Stomach (tissue), 9 donors: ENCODE measurements around the gene RASGRP4. TPM values are rescaled to one million over a fixed set of nuclear protein-coding genes. Genes with fewer than 3 reads are reported as not detected.
"Not testable (repeated sequence)": the region's sequence is repeated elsewhere in the genome, so short reads cannot be mapped to it uniquely, and the experiment has no call there.

Experiments used
- DNase-seq, 2 donors: peaks; one replicate each; pipeline versions ENCODE4 v3.0.0 to v3.0.0-alpha.2; 2013 to 2019
- H3K27ac ChIP-seq, 5 donors: fragments of 200-600 bp in 4 of 5; sonication (generic) in 4 of 5; one replicate each; pipeline ENCODE4 v1.5.1; 2013 to 2019; ENCODE audit warnings: mild to moderate bottlenecking in 1 of 5, moderate library complexity in 1 of 5
- H3K27me3 ChIP-seq, 3 donors: fragments of 200-600 bp; sonication (generic); one replicate each; pipeline ENCODE4 v1.5.1; 2017 to 2019; ENCODE audit warnings: mixed run types in 1 of 3
- H3K36me3 ChIP-seq, 4 donors: fragments of 200-600 bp; sonication (generic); 1 replicate in 3 of 4; 2 replicates in 1 of 4; pipeline ENCODE4 v1.5.1; 2016 to 2019
- H3K4me1 ChIP-seq, 4 donors: fragments of 200-600 bp; sonication (generic); one replicate each; pipeline ENCODE4 v1.5.1; 2016 to 2019
- H3K4me3 ChIP-seq, 4 donors: fragments of 200-600 bp; sonication (generic) in 3 of 4; one replicate each; pipeline ENCODE4 v1.5.1; 2016 to 2019; ENCODE audit warnings: mild to moderate bottlenecking in 1 of 4
- H3K9me3 ChIP-seq, 4 donors: fragments of 200-600 bp; sonication (generic); one replicate each; pipeline ENCODE4 v1.5.1; 2016 to 2019
- CTCF ChIP-seq, 7 experiments: fragments of 450-650 bp in 4 of 7; fragments of 200-600 bp in 3 of 7; sonication (generic) in 3 of 7; IDR thresholded peaks; one replicate each; pipeline ENCODE4 v1.5.1; 2016 to 2019; ENCODE audit warnings: antibody characterized with exemption in 7 of 7, control low read depth in 2 of 7, mild to moderate bottlenecking in 1 of 7
- EP300 ChIP-seq: sonication (generic); formaldehyde crosslinking; IDR thresholded peaks from one replicate; pipeline ENCODE4 v1.6.1; 2017; ENCODE audit warnings: antibody characterized with exemption
- POLR2A ChIP-seq, 4 donors: fragments of 450-650 bp; IDR thresholded peaks; one replicate each; pipeline ENCODE4 v1.6.1; 2016; ENCODE audit warnings: antibody characterized with exemption in 4 of 4, control low read depth in 2 of 4, mild to moderate bottlenecking in 1 of 4, moderate library complexity in 1 of 4
- POLR2AphosphoS5 ChIP-seq, 3 donors: sonication (generic); formaldehyde crosslinking; IDR thresholded peaks; one replicate each; pipeline ENCODE4 v1.6.1; 2016; ENCODE audit warnings: antibody characterized with exemption in 3 of 3
- WGBS, 5 donors: extraction: QIAGEN DNeasy Blood & Tissue Kit in 3 of 5; methylation state at CpG; one replicate each; pipeline versions ENCODE4 v1.1.5 to v1.1.7; 2013 to 2018; 5-methylcytosine and 5-hydroxymethylcytosine counted together
- intact Hi-C: fragments of 100-400 bp; cut with DNase I; formaldehyde crosslinking; loops from one replicate; pipeline ENCODE4 v1.15.1; 2023; ENCODE audit warnings: low total_unique reads
- polyA plus RNA-seq, 3 donors: library from polyadenylated mRNA; stranded (reverse); fragments of 200-250 nt; gene quantifications; one replicate each; pipeline ENCODE4 v1.2.3, GENCODE V29; 2013
- total RNA-seq, 5 donors: library from RNA; depleted of rRNA; stranded (reverse); fragments of >200 nt; gene quantifications; one replicate each; pipeline versions ENCODE4 v1.1.0 to v1.2.3, GENCODE V29; 2014 to 2016
- donor health status: healthy with polysubstance abuse.
- donor health status: Bipolar disorder and iron deficiency.
- donor health status: healthy.

RASGRP4 gene
- total and polyA plus RNA-seq, 8 donors = 0.40 to 8.4 (median 1.7) TPM; not detected in 2

GRCh38 chr19:38412961-38413360 is 13.1 kb downstream of the RASGRP4 start:
- Histone ChIP-seq H3K36me3 (peaks cover 0 to 27% (median 12%) of the 10 kb centered on the region in 4 donors), H3K4me3 (no peak overlapping the region), H3K4me1 (peaks cover 0 to 7% (median 6%) of the 10 kb centered on the region in 4 donors), H3K27ac (no peak overlapping the region), H3K27me3 (peaks cover 0 to 19% (median 4%) of the 10 kb centered on the region in 3 donors), H3K9me3 (no peaks in the 10 kb centered on the region)
- intact Hi-C loops = no loop called here
- TF ChIP-seq EP300 (no peak), POLR2A (IDR thresholded peaks at IDR 0.05) (no peak), POLR2AphosphoS5 (IDR thresholded peaks at IDR 0.05) (no peak), CTCF (IDR thresholded peaks at IDR 0.05) (no peak)
- no peak for DNase-seq
- WGBS, 5 donors = 55 to 67% (median 63%) methylated on average over 10 to 11 of the region's 11 CpGs

GRCh38 chr19:38412491-38412890 is 13.5 kb downstream of the RASGRP4 start:
- Histone ChIP-seq H3K27me3 (peaks cover 0 to 15% (median 0%) of the 10 kb centered on the region in 3 donors), H3K4me1 (peaks cover 0 to 3% (median 1%) of the 10 kb centered on the region in 4 donors), H3K4me3 (no peak overlapping the region), H3K36me3 (peaks cover 0 to 31% (median 17%) of the 10 kb centered on the region in 4 donors), H3K27ac (no peak overlapping the region), H3K9me3 (no peaks in the 10 kb centered on the region)
- intact Hi-C loops = no loop called here
- no peak for TF ChIP-seq POLR2A (IDR thresholded peaks at IDR 0.05)
- TF ChIP-seq POLR2AphosphoS5 (IDR thresholded peaks at IDR 0.05) = no peak
- TF ChIP-seq EP300 = no peak
- TF ChIP-seq CTCF (IDR thresholded peaks at IDR 0.05) = no peak
- no peak for DNase-seq
- WGBS, 5 donors = 83 to 93% (median 89%) methylated on average over 5 to 8 of the region's 8 CpGs

- H3K27me3 ChIP-seq, DNase-seq, H3K4me1 ChIP-seq, H3K27ac ChIP-seq, intact Hi-C loops, H3K4me3 ChIP-seq, H3K9me3 ChIP-seq: not testable (repeated sequence)
- 77 to 82% (median 82%) methylated on average over 5 of the region's 5 CpGs for WGBS, 5 donors
- H3K36me3 ChIP-seq = peaks cover 0 to 37% (median 23%) of the 10 kb centered on the region in 4 donors
Measured at GRCh38 chr19:38411898-38412297, 14.1 kb downstream of the RASGRP4 start.

GRCh38 chr19:38411041-38411712 is 14.8 kb downstream of the RASGRP4 start:
- H3K4me1 ChIP-seq = no peaks in the 10 kb centered on the region
- intact Hi-C loops = no loop called here
- H3K27ac ChIP-seq = no peak overlapping the region
- H3K27me3 ChIP-seq = peaks cover 0 to 6% (median 0%) of the 10 kb centered on the region in 3 donors
- H3K36me3 ChIP-seq = peaks cover 2 to 44% (median 30%) of the 10 kb centered on the region in 4 donors
- H3K9me3 ChIP-seq = no peaks in the 10 kb centered on the region
- WGBS, 5 donors = 83 to 88% (median 84%) methylated on average over 12 to 13 of the region's 13 CpGs
- TF ChIP-seq POLR2AphosphoS5 (IDR thresholded peaks at IDR 0.05) = no peak
- no peak for TF ChIP-seq CTCF (IDR thresholded peaks at IDR 0.05)
- TF ChIP-seq EP300 = no peak
- TF ChIP-seq POLR2A (IDR thresholded peaks at IDR 0.05) = no peak
- no peak for DNase-seq
- H3K4me3 ChIP-seq = no peak overlapping the region

GRCh38 chr19:38410407-38410806 is 15.6 kb downstream of the RASGRP4 start:
- H3K9me3 ChIP-seq, intact Hi-C loops, H3K4me3 ChIP-seq, H3K27ac ChIP-seq, H3K27me3 ChIP-seq, H3K4me1 ChIP-seq, DNase-seq: not testable (repeated sequence)
- H3K36me3 ChIP-seq = peaks cover 5 to 48% (median 38%) of the 10 kb centered on the region in 4 donors
- WGBS, 5 donors = 68 to 76% (median 72%) methylated on average over 6 of the region's 6 CpGs
